NCI-H82 treated with DMSO at 0.1 percent for 48 hours (cell line): ENCODE results near the gene UBE2J2.

Experiments
- DNase-seq: peaks from one replicate; lab custom pipeline; 2025; ENCODE audit not compliant: unreplicated experiment; lab: John Stamatoyannopoulos, UW

Gene UBE2J2

GRCh38 chr1:1296070-1297061, 22.7 kb upstream of the UBE2J2 start:
- no peak for DNase-seq

GRCh38 chr1:1295154-1295923, 21.7 kb upstream of the UBE2J2 start:
- no peak for DNase-seq

GRCh38 chr1:1294250-1294890, 20.7 kb upstream of the UBE2J2 start:
- DNase-seq = no peak

- DNase-seq = no peak
These were observed 19.9 kb upstream of the UBE2J2 start for GRCh38 chr1:1293263-1294249.

- DNase-seq = no peak
These were observed 19.2 kb upstream of the UBE2J2 start for GRCh38 chr1:1292851-1293250.

- DNase-seq = no peak
These were observed 18.8 kb upstream of the UBE2J2 start for GRCh38 chr1:1292442-1292779.

GRCh38 chr1:1291548-1292441, 18.1 kb upstream of the UBE2J2 start:
- peak; percentile 55 for DNase-seq

- no peak for DNase-seq
These were observed 17.4 kb upstream of the UBE2J2 start for GRCh38 chr1:1291023-1291528.

- peak; percentile 21 for DNase-seq
These were observed 16.6 kb upstream of the UBE2J2 start for GRCh38 chr1:1290238-1290731.

GRCh38 chr1:1287288-1288110, 13.8 kb upstream of the UBE2J2 start:
- DNase-seq = no peak

GRCh38 chr1:1286313-1287261, 12.9 kb upstream of the UBE2J2 start:
- DNase-seq = no peak

- DNase-seq = no peak
These were observed 12.1 kb upstream of the UBE2J2 start for GRCh38 chr1:1285611-1286311.

GRCh38 chr1:1285102-1285571, 11.5 kb upstream of the UBE2J2 start:
- no peak for DNase-seq

- DNase-seq = no peak
These were observed 10.8 kb upstream of the UBE2J2 start for GRCh38 chr1:1284221-1285101.

- no peak for DNase-seq
These were observed 10.2 kb upstream of the UBE2J2 start for GRCh38 chr1:1283821-1284220.
